HUDEP-2 (cell line): ENCODE measurements around the gene NOTCH2.

Source experiments
- DNase-seq, 76 experiments: peaks; one replicate each; lab custom pipeline; 2025; ENCODE audit not compliant: unreplicated experiment in 76 of 76; lab: John Stamatoyannopoulos, UW

The NOTCH2 gene

DNA sequence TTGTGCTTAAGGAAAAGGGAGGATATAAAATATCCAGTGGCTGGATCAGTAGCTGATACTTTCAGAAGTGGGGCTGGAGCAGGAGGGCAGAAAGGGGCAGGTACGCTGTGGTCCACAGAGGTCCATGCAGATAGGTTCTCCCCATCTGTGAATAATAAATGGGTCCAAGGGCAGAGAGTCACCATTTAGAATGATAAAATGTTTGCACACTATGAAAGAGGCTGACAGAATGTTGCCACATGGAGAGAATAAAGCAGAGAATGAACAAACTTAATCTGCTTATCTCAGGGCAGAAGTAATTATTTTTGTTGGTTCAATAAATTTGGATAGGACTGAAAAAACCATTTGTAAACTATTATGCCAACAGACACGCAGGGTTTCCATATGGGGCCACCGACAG lies 156.5 kb downstream of the NOTCH2 start:
- DNase-seq, result no peak

DNA sequence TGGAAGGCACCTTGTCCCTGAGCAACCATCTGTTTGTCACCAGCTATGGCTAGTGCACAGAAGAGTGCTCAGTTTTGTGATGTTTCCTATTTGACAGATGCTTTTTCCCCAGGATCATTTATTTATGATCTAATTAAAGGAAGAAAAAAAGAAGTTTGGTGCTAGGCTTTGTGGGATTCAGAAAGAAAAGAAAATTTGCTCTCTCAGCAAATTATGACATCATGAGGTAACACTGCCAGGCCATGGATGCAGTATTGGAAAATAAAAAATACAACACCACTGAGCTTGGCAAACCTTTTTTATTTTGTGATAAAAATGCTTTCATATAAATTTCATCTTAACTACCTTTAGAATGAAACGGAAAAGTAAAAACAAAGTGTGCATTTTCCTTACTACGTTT lies 157.7 kb downstream of the NOTCH2 start:
- no peak for DNase-seq

DNA sequence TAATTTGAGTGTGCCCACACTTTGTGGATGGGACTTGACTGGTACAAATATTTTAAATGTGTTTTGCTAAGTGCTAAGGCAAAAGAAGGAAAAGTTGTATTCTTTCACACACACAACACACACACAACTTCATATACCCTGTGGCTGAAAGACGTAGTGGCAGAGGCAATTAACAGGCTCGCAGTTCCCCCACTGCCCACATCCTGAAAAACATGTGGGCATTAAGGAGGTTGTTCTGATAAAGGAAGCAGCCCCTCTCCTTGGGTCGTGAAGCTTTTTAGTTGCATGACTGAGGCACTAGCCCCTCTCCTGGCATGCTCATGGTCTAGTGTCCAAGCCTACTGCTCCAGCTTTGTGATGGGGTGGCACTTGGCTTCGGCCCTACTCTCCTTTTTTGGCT lies 158.8 kb downstream of the NOTCH2 start:
- DNase-seq, result no peak

DNA sequence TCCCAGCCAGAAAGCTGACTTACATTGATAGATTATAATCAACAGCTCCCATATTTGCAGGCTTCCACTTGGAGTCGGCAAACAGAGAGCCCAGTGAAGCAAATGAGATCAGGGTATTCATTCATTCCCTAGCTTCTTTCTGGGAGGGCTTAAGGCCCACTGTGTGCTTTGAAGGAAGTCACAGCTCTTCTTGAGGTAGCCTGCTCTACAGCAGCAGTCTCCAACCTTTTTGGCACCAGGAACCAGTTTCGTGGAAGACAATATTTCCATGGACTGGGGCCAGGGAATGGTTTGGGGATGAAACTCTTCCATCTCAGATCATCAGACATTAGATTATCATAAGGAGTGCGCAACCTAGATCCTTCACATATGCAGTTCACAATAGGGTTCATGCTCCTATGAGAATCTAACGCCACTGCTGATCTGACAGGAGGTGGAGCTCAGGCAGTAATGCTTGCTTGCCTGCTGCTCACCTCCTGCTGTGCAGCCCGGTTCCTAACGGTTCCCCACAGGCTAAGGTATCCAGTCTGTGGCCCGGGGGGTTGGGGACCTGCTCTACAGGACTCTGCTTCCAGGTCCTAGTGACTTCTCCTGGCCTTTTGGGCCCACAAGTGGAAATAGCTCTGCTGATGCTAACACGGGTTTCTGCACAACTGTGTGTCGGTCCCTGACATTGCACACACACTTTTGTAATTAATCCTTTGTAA lies 159.4 kb downstream of the NOTCH2 start:
- DNase-seq, result no peak

DNA sequence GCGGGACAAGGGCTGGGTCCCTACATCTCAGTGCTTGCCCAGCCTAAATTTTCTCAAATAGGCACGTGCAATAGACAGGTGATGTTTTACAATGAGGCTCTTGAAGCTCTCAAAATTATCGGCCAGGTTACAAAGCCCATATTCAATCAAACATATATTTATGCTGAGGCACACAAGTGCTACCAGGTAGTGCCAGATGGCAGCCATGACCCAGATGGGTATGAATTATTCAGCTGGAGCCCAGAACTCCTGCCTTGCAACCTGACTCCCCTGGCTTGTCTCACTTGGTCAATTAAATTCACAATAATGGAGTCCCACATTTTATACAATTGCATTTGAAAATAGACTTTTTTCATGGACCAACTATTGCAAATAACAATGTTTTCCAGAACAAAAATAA lies 160.8 kb downstream of the NOTCH2 start:
- DNase-seq, result no peak

DNA sequence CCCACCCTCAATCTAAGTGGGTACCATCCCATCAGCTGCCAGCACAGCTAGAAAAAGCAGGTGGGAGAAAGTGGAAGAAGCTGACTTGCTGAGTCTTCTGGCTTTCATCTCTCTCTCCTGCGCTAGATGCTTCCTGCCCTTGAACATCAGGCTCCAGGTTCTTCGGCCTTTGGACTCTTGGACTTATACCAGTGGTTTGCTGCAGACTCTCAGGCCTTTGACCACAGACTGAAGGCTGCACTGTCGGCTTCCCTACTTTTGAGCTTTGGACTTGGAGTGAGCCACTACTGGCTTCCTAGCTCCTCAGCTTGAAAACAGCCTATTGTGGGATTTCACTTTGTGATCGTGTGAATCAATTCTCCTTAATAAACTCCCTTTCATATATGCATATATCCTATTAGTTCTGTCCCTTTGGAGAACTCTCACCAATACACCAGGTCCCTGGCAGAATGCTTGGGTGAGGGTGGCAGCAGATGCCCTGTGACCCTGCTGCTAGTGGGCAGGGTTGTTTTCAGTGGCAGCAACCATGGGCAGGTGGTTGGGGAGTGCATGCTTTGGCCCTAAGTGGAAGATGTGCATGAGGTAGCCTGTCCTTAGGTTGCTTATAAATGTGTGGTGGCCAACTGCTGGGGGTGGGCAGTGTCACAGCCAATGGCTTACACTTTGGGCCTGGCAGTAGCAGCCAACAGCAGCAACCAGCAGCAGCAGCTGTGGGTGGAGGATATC lies 162.4 kb downstream of the NOTCH2 start:
- DNase-seq, result no peak

DNA sequence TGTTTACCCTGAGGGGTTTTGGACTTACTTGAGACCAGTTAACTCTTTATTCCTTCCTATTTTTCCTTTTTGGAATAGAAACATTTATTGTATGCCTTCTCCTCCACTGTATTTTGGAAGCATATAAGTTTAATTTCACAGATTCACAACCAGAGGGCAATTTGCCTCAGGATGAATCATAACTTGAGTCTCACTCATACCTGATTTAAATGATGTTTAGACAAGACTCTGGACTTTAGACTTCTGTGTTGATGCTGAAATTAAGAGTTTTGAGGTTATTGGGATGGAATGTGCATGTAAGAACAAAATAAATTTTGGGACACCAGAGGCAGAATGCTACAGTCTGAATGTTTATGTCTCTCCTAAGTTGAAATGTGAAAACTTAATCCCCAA lies 166.0 kb downstream of the NOTCH2 start:
- no peak for DNase-seq

DNA sequence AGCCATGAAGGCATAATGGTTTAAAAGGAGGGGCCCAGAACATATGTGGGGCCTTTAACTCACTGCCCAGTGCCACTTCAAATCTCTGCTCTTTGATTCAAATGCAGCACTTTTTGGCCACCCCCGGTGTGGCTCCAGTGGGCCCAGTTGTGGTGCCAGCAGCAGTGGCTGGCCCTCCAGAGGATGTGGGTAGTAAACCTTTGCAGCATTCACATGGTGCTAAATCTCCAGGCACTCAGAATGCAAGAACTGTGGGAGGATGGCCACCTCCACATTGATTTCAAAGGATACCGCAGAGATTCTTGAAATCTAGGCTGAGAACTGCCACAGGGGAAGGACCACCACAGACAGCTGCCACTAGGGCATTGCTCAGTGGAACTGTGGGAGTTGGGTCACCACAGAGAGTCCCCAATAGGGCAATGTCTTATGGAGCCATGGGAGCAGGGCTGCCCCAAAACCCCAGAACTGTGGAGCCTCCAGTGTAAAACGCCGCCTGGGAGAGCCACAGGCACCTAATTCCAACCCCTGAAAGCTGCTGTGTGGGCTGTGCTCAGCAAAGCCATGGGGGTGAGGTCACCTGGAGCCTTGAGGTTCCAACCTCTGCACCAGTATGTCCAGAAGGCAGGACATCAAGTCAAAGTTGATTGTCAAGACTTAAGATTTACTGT lies 166.6 kb downstream of the NOTCH2 start:
- DNase-seq, result no peak

DNA sequence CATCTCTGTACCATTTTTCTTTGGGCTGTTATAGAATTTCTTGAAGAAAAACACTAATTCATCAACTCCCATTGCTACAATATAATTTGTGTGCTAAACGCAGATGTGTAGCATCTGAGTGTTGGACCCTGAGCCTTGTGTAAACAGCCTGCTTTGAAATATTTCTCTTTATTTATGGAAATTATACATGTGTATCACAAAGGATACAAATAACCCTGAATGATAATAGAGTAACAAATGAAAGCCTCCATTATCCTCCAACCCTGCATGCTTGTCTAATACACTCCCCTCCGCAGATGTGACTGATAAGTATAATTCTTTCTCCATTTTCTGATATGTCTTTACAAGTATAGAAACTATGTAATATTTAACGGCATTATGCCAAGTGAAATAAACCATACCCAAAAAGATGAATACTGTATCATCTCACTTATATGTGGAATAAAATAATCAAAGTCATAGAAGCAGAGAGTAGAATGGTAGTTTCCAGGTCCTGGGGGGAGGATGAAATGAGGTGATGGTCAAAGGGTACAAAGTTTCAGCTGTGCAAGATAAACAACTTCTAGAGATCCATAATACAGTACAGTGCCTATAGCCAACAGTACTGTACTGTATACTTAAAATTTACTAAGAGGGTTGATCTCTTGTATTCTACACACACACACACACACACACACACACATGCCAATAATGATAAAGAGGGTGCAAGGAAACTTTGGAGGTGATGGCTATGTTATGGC lies 170.3 kb downstream of the NOTCH2 start:
- DNase-seq, result no peak

DNA sequence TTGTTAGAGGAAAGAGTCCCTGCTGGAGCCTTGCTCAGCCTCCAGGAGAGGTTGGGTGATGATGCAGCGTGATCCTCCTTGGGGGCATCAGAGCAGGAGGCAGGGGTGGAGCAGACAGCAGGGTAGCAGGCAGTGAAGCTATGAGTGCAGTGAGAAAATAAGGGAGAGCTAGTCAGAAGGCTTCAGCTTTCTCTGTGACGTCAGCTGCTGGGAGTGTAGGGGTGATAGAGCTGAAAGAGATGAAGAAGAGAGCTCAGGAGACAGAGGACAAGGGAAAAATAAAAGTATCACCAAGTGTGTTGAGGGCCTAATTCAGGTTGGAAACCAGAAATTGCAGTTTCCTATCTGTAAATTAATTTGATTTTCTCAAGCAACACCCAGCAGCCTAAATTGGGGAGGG lies 170.9 kb downstream of the NOTCH2 start:
- DNase-seq, result no peak

DNA sequence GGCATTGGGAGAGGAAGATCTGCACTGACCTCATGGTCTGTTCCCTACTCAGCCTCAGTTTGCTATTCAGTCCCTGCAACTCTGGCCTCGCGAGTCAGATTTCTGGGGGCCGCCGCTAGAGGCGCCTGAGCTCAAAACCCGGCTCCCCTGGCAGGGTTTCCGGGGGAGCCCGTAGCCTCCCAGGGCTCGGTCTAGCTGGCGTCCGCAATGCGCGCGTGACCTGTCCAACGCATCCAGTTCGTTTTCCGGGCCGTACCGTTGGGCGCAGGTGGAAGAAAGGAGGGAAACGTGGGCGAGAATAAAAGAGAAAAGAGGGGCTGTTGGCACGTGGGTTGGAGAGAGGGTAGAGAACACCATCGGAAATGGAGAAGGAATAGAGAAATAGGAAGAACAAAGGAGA lies 173.2 kb downstream of the NOTCH2 start, which contains the start of gene ADAM30:
ADAM30 (minus strand) TSS at position 213 of the 400 bp plus-strand sequence; CDS start at position 34, 179 bp downstream.
- DNase-seq, result no peak

DNA sequence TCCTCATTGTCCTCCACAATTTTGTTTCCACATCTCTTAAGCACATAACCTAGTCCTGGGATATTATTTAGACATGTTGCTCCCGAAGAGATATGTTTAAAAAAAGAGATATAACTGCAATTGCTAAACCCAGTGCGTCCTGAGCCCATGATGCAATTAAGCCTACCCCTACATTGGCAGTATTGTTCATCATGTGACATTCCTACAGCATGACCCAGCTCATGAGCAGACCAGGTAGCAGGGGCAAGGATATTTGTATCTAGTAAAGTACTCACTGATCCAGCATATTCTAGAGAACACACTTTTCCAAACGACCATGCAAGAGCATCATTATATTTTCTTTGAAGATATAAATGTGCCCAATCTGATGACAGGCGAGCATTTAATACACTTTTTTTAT lies 174.4 kb downstream of the NOTCH2 start:
- DNase-seq, result no peak

DNA sequence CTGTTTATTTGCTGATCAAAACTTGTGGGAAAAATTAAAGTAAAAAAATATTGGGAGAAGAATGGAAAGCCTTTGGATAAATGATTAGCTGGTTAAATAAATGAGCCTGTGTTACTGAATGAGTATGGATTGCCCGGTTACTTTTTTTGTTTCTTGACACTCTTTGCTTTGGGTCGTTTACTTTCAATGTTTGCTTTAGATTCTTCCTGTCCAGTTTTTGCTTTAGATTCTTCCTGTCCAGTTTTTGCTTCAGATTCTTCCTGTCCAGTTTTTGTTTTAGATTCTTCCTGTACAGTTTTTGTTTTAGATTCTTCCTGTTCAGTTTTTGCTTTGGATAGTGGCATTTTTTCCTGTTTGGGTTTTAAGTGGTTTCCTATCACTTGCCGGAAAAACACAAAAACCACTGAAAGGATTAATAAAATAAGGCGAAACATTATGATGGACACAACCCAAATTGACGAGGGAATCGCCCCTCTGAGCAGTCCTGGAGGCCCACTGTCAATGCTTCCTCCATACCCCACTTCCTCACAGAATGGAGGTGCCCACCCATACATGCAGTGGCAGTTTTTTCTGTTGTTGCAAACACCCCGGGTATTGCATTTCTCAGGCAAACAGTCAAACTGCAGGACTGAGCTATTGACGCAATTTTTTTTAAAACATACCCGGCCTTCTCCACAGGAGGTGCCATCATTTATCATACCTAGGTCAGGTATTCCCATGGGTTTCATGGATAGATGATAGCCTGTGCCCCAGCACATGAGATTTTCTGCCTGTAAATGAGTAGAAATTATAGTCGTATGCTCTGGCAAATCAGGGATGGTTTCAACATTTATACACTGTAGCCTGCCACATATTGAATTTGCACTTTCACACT lies 175.4 kb downstream of the NOTCH2 start:
- DNase-seq, result no peak

DNA sequence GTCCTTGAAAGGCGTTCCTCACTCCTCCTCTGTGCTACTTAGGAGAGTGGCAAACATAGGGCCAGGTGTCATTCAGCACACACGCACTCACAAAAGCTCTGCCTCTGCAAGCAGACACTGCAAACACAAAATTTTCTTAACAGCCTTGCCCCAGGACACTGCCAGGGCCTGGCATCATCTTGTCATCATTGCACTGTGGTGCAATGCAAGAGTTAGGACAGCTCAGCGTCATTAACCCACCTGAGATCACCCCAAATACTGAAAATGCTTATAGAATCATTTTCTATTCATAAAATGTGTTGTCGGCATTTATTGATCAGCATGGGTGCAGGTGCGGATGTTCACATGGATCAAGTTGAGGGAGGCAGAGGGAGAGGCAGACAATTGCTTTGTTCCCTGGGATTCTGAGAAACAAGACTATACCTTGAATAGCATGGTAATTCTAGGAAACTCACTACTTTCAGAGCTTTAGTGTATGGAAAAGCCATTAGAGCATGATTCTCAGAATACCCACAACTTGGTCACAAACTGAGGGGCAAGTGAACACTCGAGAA lies 176.1 kb downstream of the NOTCH2 start:
- no peak for DNase-seq

DNA sequence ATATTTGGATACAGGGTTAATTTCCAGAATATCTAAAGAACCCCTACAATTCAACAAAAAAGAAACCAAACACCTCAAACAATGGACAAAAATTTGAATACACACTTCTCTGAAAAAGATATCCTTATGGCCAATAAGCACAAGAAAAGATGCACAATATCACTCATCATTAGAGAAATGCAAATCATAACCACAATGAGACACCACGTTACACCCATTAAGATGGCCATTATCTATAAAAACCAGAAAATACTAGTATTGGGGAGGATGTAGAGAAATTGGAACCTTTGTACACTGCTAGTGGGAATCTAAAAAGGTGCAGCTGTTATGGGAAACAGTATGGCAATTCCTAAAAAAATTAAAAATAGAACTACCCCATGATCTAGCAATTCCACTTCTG lies 178.1 kb downstream of the NOTCH2 start:
- no peak for DNase-seq

DNA sequence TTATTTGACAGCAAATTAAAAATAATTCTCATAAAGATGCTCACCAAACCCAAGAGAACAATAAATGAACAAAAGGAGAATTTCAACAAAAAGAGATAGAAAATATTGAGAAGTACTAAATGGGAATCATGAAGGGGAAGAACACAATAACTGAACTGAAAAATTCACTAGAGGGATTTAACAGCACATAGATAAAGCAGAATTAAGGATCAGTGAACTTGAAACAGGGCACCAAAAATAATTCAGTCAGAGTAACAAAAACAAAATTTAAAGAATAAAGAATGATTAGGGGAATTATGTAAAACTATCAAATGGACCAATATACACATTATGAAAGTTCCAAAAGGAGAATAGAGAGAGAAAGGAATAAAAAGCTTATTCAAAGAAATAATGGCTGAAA lies 181.0 kb downstream of the NOTCH2 start:
- DNase-seq, result no peak

DNA sequence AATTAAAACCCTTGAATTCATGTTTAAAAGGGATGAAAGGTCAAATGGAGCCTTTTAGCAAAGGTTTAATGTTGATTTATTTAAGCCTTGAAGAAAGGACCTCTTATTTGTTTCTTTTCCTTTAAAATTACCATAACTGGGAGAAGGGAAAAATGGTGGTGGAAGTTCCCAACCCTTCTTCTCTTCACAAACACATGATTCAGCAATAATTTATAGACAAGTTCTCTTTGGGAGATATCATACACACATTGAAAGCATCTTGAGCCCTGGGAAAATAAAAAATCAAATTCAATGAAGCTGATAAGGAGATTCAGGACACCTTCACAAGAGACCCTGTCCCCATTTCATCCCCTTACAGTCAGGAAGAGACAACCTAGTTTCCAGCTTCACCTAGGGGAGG lies 182.0 kb downstream of the NOTCH2 start:
- no peak for DNase-seq

DNA sequence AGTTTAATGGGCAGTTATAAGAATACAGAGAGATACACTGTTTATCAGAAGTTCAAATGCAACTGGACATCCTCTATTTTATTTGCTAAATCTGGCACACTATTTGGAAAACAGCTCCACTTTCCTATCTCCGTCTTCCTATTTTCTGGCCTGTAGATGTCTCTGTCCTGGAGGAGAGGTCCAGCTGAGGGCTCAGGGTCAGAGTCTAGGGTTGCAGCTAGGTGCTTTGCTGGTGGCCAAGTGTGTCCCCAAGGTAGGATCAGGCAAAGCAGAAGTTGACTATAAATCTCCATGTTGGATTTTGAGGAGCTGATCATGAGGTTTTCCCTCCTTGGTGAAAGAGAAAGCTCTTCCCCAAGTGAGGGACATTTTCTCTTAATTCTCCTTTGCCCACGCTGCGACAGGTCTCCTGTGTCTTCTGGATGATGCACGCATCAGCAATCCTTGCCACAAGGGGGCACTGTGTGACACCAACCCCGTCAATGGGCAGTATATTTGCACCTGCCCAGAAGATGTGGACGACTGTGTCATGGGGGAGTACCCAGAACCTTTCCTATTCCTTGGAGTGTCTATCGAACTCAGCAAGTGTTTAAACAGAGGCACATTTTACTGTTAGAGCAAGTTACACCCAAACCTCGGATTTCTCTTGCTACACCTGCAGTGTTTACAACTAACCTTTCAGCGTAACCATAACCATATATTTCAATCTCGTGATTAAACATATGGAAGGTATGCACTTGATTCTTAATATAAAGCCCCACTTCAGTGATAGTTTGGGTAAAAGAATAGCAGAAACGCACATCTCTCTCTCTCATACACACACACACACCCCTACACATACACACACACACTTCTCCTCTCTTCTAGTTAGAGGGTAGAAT lies 183.3 kb downstream of the NOTCH2 start:
- DNase-seq, result peak in 46 of 76 experiments; percentile 2 to 63 (median 27)

DNA sequence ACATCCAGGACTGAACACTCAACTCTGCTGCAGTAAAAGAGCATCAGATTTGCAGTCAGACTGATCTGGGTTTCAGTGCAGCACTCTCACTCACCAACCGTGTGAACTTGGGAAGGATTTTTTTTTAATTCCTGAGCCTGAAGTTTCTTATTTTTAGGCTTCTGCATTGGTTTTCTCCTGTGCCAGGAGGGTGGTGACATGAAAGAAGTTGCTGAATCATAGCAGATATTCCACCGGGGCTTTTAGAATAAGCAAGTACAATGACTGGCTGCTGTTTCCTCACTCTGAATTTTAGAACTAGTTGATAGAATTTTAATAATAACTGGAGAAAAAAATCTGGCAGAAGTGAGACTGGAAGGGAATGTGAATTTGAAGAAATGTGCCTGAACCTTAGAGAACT lies 184.8 kb downstream of the NOTCH2 start:
- DNase-seq, result no peak
